HG03354 (cell line): ENCODE results near the gene COL2A1.

ENCODE experiments used
- ATAC-seq: cut with Tn5 transposase; IDR thresholded peaks from one replicate; pipeline ENCODE4 v1.9.1; 2021; ENCODE audit warnings: mild to moderate bottlenecking; ENCODE audit not compliant: unreplicated experiment, poor library complexity, severe bottlenecking

The COL2A1 gene

GRCh38 chr12:48004053-48004941, at the start of gene COL2A1:
COL2A1 (minus strand) TSS chr12:48004476; CDS start chr12:48004321, 155 bp downstream.
- no peak for ATAC-seq

- no peak for ATAC-seq
These were observed 49.6 kb upstream of the COL2A1 start for GRCh38 chr12:48053883-48054282.

- ATAC-seq, result no peak
These were observed 48.8 kb upstream of the COL2A1 start for GRCh38 chr12:48053122-48053521.

- ATAC-seq, result no peak
These were observed 47.4 kb upstream of the COL2A1 start for GRCh38 chr12:48051681-48052080.

- ATAC-seq, result no peak
These were observed 45.9 kb upstream of the COL2A1 start for GRCh38 chr12:48050174-48050573.

- no peak for ATAC-seq
These were observed 41.8 kb upstream of the COL2A1 start for GRCh38 chr12:48045965-48046518.

- no peak for ATAC-seq
These were observed 41.0 kb upstream of the COL2A1 start for GRCh38 chr12:48045061-48045846.

GRCh38 chr12:48044396-48044795, 40.1 kb upstream of the COL2A1 start:
- no peak for ATAC-seq

- ATAC-seq, result no peak
These were observed 39.5 kb upstream of the COL2A1 start for GRCh38 chr12:48043771-48044170.

GRCh38 chr12:48041591-48042423, 37.5 kb upstream of the COL2A1 start:
- no peak for ATAC-seq

- no peak for ATAC-seq
These were observed 36.1 kb upstream of the COL2A1 start for GRCh38 chr12:48040354-48040753.

- ATAC-seq, result no peak
These were observed 34.9 kb upstream of the COL2A1 start for GRCh38 chr12:48039151-48039550.

GRCh38 chr12:48038085-48038484, 33.8 kb upstream of the COL2A1 start:
- ATAC-seq, result no peak

- ATAC-seq, result no peak
These were observed 33.1 kb upstream of the COL2A1 start for GRCh38 chr12:48037267-48037915.

- ATAC-seq, result no peak
These were observed 32.5 kb upstream of the COL2A1 start for GRCh38 chr12:48036818-48037217.

GRCh38 chr12:48034835-48035805, 30.8 kb upstream of the COL2A1 start:
- ATAC-seq, result no peak

GRCh38 chr12:48033451-48033850, 29.2 kb upstream of the COL2A1 start:
- no peak for ATAC-seq

GRCh38 chr12:48032597-48032996, 28.3 kb upstream of the COL2A1 start:
- no peak for ATAC-seq
